ENCODE data around the gene KIAA1671.
"Not testable (repeated sequence)": the region's sequence is repeated elsewhere in the genome, so short reads cannot be mapped to it uniquely, and the experiment has no call there.

The KIAA1671 gene

GRCh38 chr22:25178869-25179631 is 226.5 kb downstream of the KIAA1671 start:
- peak; percentile 64 for ATAC-seq

GRCh38 chr22:25182131-25183110 is 229.9 kb downstream of the KIAA1671 start:
- H3K27ac Mint-ChIP-seq: no peak overlapping the region
- H3K4me3 Mint-ChIP-seq: no peak overlapping the region
- H3K9me3 Mint-ChIP-seq: peaks cover 5% of the 10 kb centered on the region

More at GRCh38 chr22:25178869-25179631, 226.5 kb downstream of the KIAA1671 start:
- H3K27ac Mint-ChIP-seq; H3K36me3 Mint-ChIP-seq; DNase-seq (ENCODE audit: low spot score in 2 of 2); H3K9me3 Mint-ChIP-seq; H3K4me3 Mint-ChIP-seq; H3K4me1 Mint-ChIP-seq: not testable (repeated sequence)

GRCh38 chr22:25183949-25184619 is 231.6 kb downstream of the KIAA1671 start:
- no peak for ATAC-seq
- no peak for DNase-seq (ENCODE audit: low spot score in 2 of 2)
- peaks cover 7% of the 10 kb centered on the region for H3K36me3 Mint-ChIP-seq
- H3K4me1 Mint-ChIP-seq: no peaks in the 10 kb centered on the region
- no peak overlapping the region for H3K4me3 Mint-ChIP-seq
- peaks cover 5% of the 10 kb centered on the region for H3K9me3 Mint-ChIP-seq
- no peak overlapping the region for H3K27ac Mint-ChIP-seq

More at GRCh38 chr22:25182131-25183110, 229.9 kb downstream of the KIAA1671 start:
- ATAC-seq (no peak), DNase-seq (ENCODE audit: low spot score in 2 of 2) (no peak)
- Mint-ChIP-seq H3K36me3 (peaks cover 7% of the 10 kb centered on the region), H3K4me1 (no peaks in the 10 kb centered on the region)

- H3K4me1 Mint-ChIP-seq: no peaks in the 10 kb centered on the region
- no peaks in the 10 kb centered on the region for H3K9me3 Mint-ChIP-seq
- H3K36me3 Mint-ChIP-seq: peaks cover 7% of the 10 kb centered on the region
- no peak overlapping the region for H3K4me3 Mint-ChIP-seq
- DNase-seq (ENCODE audit: low spot score in 2 of 2) (no peak), ATAC-seq (no peak)
- peak overlapping the region; percentile 73 for H3K27ac Mint-ChIP-seq
These were observed 233.6 kb downstream of the KIAA1671 start for GRCh38 chr22:25186140-25186539.

GRCh38 chr22:25187469-25187868 is 235.0 kb downstream of the KIAA1671 start:
- no peaks in the 10 kb centered on the region for H3K9me3 Mint-ChIP-seq
- no peak for DNase-seq (ENCODE audit: low spot score in 2 of 2)
- no peak overlapping the region for H3K4me3 Mint-ChIP-seq
- H3K27ac Mint-ChIP-seq: no peak overlapping the region
- H3K36me3 Mint-ChIP-seq: peaks cover 7% of the 10 kb centered on the region
- ATAC-seq: no peak
- H3K4me1 Mint-ChIP-seq: no peaks in the 10 kb centered on the region

- no peaks in the 10 kb centered on the region for H3K4me1 Mint-ChIP-seq
- H3K36me3 Mint-ChIP-seq: no peaks in the 10 kb centered on the region
- H3K9me3 Mint-ChIP-seq: no peaks in the 10 kb centered on the region
- no peak overlapping the region for H3K27ac Mint-ChIP-seq
- no peak for DNase-seq (ENCODE audit: low spot score in 2 of 2)
- no peak for ATAC-seq
- no peak overlapping the region for H3K4me3 Mint-ChIP-seq
These were observed 239.9 kb downstream of the KIAA1671 start for GRCh38 chr22:25192406-25192805.

GRCh38 chr22:25193130-25193529 is 240.6 kb downstream of the KIAA1671 start:
- DNase-seq (ENCODE audit: low spot score in 2 of 2) (no peak), ATAC-seq (no peak)
- no peaks in the 10 kb centered on the region for H3K9me3 Mint-ChIP-seq
- H3K4me1 Mint-ChIP-seq: no peaks in the 10 kb centered on the region
- H3K4me3 Mint-ChIP-seq: no peak overlapping the region
- H3K36me3 Mint-ChIP-seq: no peaks in the 10 kb centered on the region
- no peak overlapping the region for H3K27ac Mint-ChIP-seq

GRCh38 chr22:25193548-25193947 is 241.0 kb downstream of the KIAA1671 start:
- Mint-ChIP-seq H3K36me3 (no peaks in the 10 kb centered on the region), H3K4me1 (no peaks in the 10 kb centered on the region), H3K4me3 (no peak overlapping the region), H3K9me3 (no peaks in the 10 kb centered on the region), H3K27ac (no peak overlapping the region)
- DNase-seq (ENCODE audit: low spot score in 2 of 2) (no peak), ATAC-seq (no peak)

- ATAC-seq (no peak), DNase-seq (ENCODE audit: low spot score in 2 of 2) (no peak)
- no peaks in the 10 kb centered on the region for H3K9me3 Mint-ChIP-seq
- no peaks in the 10 kb centered on the region for H3K36me3 Mint-ChIP-seq
- H3K4me3 Mint-ChIP-seq: no peak overlapping the region
- H3K4me1 Mint-ChIP-seq: no peaks in the 10 kb centered on the region
- H3K27ac Mint-ChIP-seq: no peak overlapping the region
These were observed 243.8 kb downstream of the KIAA1671 start for GRCh38 chr22:25196326-25196725.

GRCh38 chr22:25197340-25197739 is 244.8 kb downstream of the KIAA1671 start:
- no peaks in the 10 kb centered on the region for H3K9me3 Mint-ChIP-seq
- DNase-seq (ENCODE audit: low spot score in 2 of 2): no peak
- H3K4me3 Mint-ChIP-seq: no peak overlapping the region
- H3K36me3 Mint-ChIP-seq: no peaks in the 10 kb centered on the region
- ATAC-seq: no peak
- no peak overlapping the region for H3K27ac Mint-ChIP-seq
- peaks cover 4% of the 10 kb centered on the region for H3K4me1 Mint-ChIP-seq

- ATAC-seq: peak; percentile 16
- Mint-ChIP-seq H3K27ac (peak within 1 kb of the TSS; percentile 54), H3K9me3 (no peaks in the 10 kb centered on the region)
These were observed 247.4 kb downstream of the KIAA1671 start, which contains the start of gene CRYBB3 for GRCh38 chr22:25199731-25200520. CRYBB3 (plus strand) TSS chr22:25199858; CDS start chr22:25201397, 1,539 bp downstream.

GRCh38 chr22:25200967-25201366 is 248.5 kb downstream of the KIAA1671 start:
- Mint-ChIP-seq H3K9me3 (no peaks in the 10 kb centered on the region), H3K4me3 (no peak overlapping the region), H3K36me3 (no peaks in the 10 kb centered on the region), H3K4me1 (peaks cover 5% of the 10 kb centered on the region), H3K27ac (no peak overlapping the region)
- ATAC-seq (no peak), DNase-seq (ENCODE audit: low spot score in 2 of 2) (no peak)

More at GRCh38 chr22:25199731-25200520, 247.4 kb downstream of the KIAA1671 start, which contains the start of gene CRYBB3:
- DNase-seq (ENCODE audit: low spot score in 2 of 2): no peak
- Mint-ChIP-seq H3K4me1 (peaks cover 5% of the 10 kb centered on the region), H3K36me3 (no peaks in the 10 kb centered on the region), H3K4me3 (no peak within 1 kb of the TSS)

GRCh38 chr22:25201557-25202273 is 249.2 kb downstream of the KIAA1671 start:
- H3K9me3 Mint-ChIP-seq: no peaks in the 10 kb centered on the region
- H3K27ac Mint-ChIP-seq: peak overlapping the region; percentile 54
- no peaks in the 10 kb centered on the region for H3K36me3 Mint-ChIP-seq

More at GRCh38 chr22:25201557-25202273, 249.2 kb downstream of the KIAA1671 start:
- ATAC-seq: no peak
- Mint-ChIP-seq H3K4me3 (no peak overlapping the region), H3K4me1 (peaks cover 5% of the 10 kb centered on the region)
- DNase-seq (ENCODE audit: low spot score in 2 of 2): no peak
